DND-41 (cell line): Measurements from ENCODE around the gene SMPD3.

Experiments
- ATAC-seq: fragments of 200-7000 bp; cut with Tn5 transposase; 3 replicates; pipeline ENCODE4 v1.9.1; 2021; ENCODE audit warnings: low read depth; ENCODE audit not compliant: insufficient read depth
- DNase-seq: peaks from one replicate; pipeline ENCODE4 v3.0.0-alpha.2; 2020
- H2AFZ ChIP-seq: 2 replicates; pipeline ENCODE4 v1.6.0; 2012; ENCODE audit warnings: low read depth, low read length
- H3K27ac ChIP-seq: 2 replicates; pipeline ENCODE4 v1.5.1; 2012; ENCODE audit warnings: low read length, inconsistent platforms
- H3K27me3 ChIP-seq: fragments of 200-600 bp; sonication (generic); 2 replicates; pipeline ENCODE4 v1.6.0; 2012; ENCODE audit warnings: low read length, mild to moderate bottlenecking, inconsistent platforms; ENCODE audit not compliant: insufficient read depth, poor library complexity
- H3K36me3 ChIP-seq: 2 replicates; pipeline ENCODE4 v1.5.1; 2012; ENCODE audit warnings: low read length, inconsistent platforms; ENCODE audit not compliant: insufficient read depth
- H3K4me1 ChIP-seq: 2 replicates; pipeline ENCODE4 v1.5.1; 2012; ENCODE audit warnings: mild to moderate bottlenecking, low read length; ENCODE audit not compliant: insufficient read depth
- H3K4me2 ChIP-seq: 2 replicates; pipeline ENCODE4 v1.6.0; 2012; ENCODE audit warnings: mild to moderate bottlenecking, moderate library complexity, low read length, inconsistent platforms; ENCODE audit not compliant: insufficient read depth
- H3K4me3 ChIP-seq, 2 experiments: fragments of 200-600 bp in 1 of 2; shearing (Covaris generic) in 1 of 2; 2 replicates each; pipeline ENCODE4 v1.5.1; 2012 to 2016; ENCODE audit warnings: inconsistent platforms in 2 of 2, low read length in 2 of 2, mild to moderate bottlenecking in 2 of 2, low read depth in 1 of 2, moderate library complexity in 1 of 2
- H3K79me2 ChIP-seq: 2 replicates; pipeline ENCODE4 v1.6.0; 2012; ENCODE audit warnings: low read length, inconsistent platforms; ENCODE audit not compliant: insufficient read depth
- H3K9ac ChIP-seq: 2 replicates; pipeline ENCODE4 v1.6.0; 2012; ENCODE audit warnings: low read depth, mild to moderate bottlenecking, inconsistent platforms, low read length, moderate library complexity
- H3K9me3 ChIP-seq: 2 replicates; pipeline ENCODE4 v1.5.1; 2012; ENCODE audit warnings: low read length, moderate library complexity, mild to moderate bottlenecking, inconsistent platforms; ENCODE audit not compliant: insufficient read depth, severe bottlenecking
- H4K20me1 ChIP-seq: 2 replicates; pipeline ENCODE4 v1.6.0; 2012; ENCODE audit warnings: low read length; ENCODE audit not compliant: insufficient read depth
- EZH2 ChIP-seq: IDR thresholded peaks from 3 replicates; pipeline ENCODE4 v1.6.1; 2012; ENCODE audit warnings: borderline replicate concordance, low read depth, mild to moderate bottlenecking, moderate library complexity, low read length, inconsistent platforms; ENCODE audit not compliant: severe bottlenecking
- TF ChIP-seq, protein P1 (sequence below): IDR thresholded peaks from 2 replicates; pipeline ENCODE4 v1.5.1; 2012; ENCODE audit warnings: borderline replicate concordance, low read length, moderate library complexity, mild to moderate bottlenecking; ENCODE audit not compliant: poor library complexity, severe bottlenecking; ENCODE audit errors: extremely low read depth

The SMPD3 gene

GRCh38 chr16:68354816-68355215, 93.5 kb downstream of the SMPD3 start:
- Histone ChIP-seq H3K9me3 (no peaks in the 10 kb centered on the region), H3K9ac (peak overlapping the region; percentile 92), H2AFZ (no peak overlapping the region), H3K27ac (peak overlapping the region; percentile 100), H3K36me3 (peaks cover 94% of the 10 kb centered on the region), H4K20me1 (peaks cover 21% of the 10 kb centered on the region; the same call in 1 of the 2 replicates), H3K27me3 (no peaks in the 10 kb centered on the region), H3K4me2 (peak overlapping the region; percentile 78), H3K4me1 (peaks cover 80% of the 10 kb centered on the region), H3K79me2 (peaks cover 79% of the 10 kb centered on the region), H3K4me3 (peak overlapping the region; percentile 43 to 82; a peak in 3 of 4 replicates)
- no peak for ATAC-seq
- DNase-seq = no peak
- no peak for TF ChIP-seq EZH2
- TF ChIP-seq, protein P1, sequence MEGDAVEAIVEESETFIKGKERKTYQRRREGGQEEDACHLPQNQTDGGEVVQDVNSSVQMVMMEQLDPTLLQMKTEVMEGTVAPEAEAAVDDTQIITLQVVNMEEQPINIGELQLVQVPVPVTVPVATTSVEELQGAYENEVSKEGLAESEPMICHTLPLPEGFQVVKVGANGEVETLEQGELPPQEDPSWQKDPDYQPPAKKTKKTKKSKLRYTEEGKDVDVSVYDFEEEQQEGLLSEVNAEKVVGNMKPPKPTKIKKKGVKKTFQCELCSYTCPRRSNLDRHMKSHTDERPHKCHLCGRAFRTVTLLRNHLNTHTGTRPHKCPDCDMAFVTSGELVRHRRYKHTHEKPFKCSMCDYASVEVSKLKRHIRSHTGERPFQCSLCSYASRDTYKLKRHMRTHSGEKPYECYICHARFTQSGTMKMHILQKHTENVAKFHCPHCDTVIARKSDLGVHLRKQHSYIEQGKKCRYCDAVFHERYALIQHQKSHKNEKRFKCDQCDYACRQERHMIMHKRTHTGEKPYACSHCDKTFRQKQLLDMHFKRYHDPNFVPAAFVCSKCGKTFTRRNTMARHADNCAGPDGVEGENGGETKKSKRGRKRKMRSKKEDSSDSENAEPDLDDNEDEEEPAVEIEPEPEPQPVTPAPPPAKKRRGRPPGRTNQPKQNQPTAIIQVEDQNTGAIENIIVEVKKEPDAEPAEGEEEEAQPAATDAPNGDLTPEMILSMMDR = no peak

DNA sequence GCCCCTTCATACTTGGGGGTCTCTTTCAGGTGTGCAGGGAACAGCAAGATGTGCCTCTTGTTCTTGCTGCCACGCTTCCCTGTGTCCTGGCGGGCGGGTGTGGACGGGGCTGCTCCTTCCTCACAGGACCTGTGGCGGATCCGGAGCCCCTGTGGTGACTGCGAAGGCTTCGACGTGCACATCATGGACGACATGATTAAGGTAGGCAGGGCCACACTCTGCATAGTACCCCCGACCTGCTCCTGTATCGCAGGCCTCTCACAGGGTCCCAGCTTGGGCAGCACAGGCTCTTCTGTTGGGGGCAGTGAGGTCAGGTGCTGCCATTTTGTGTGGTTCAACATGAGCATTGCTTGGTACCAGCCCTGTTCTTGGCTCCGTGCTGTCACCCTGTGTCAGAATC, 94.9 kb downstream of the SMPD3 start:
- peaks cover 95% of the 10 kb centered on the region for H3K36me3 ChIP-seq
- DNase-seq = peak; percentile 12
- H3K4me3 ChIP-seq = no peak overlapping the region
- no peaks in the 10 kb centered on the region for H3K27me3 ChIP-seq
- ATAC-seq = no peak
- H3K79me2 ChIP-seq = peaks cover 87% of the 10 kb centered on the region
- H3K9me3 ChIP-seq = no peaks in the 10 kb centered on the region
- no peak overlapping the region for H2AFZ ChIP-seq
- no peak overlapping the region for H3K9ac ChIP-seq
- H3K4me1 ChIP-seq = peaks cover 80% of the 10 kb centered on the region
- TF ChIP-seq, protein P1 = no peak
- TF ChIP-seq EZH2 = no peak
- peaks cover 13% of the 10 kb centered on the region; the same call in 1 of the 2 replicates for H4K20me1 ChIP-seq
- peak overlapping the region; percentile 100; the same call in 1 of the 2 replicates for H3K27ac ChIP-seq
- H3K4me2 ChIP-seq = 0 out of 2 replicates have a peak overlapping the region, but pooled peaks have one; percentile 12

DNA sequence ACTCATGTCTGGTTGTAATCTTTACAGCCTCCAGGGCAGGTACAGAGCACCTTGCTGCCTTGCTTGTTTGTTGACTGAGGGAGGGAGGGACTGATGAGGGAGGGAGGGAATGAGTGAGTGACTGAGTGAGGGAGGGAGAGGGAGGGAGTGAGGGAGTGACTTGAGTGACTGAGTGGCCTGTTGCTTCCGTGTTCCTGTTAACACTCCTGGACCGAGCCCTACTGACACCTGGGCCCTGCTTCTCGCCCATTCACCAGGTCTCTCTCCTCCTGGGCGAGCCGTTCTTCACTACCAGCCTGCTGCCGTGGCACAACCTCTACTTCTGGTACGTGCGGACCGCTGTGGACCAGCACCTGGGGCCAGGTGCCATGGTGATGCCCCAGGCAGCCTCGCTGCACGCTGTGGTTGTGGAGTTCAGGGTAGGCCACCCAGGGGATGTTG, 96.3 kb downstream of the SMPD3 start:
- Histone ChIP-seq H4K20me1 (peaks cover 7% of the 10 kb centered on the region; the same call in 1 of the 2 replicates), H3K9ac (no peak overlapping the region), H3K4me3 (no peak overlapping the region), H3K36me3 (peaks cover 95% of the 10 kb centered on the region), H2AFZ (no peak overlapping the region), H3K27me3 (no peaks in the 10 kb centered on the region), H3K4me1 (peaks cover 80% of the 10 kb centered on the region), H3K4me2 (no peak overlapping the region), H3K9me3 (no peaks in the 10 kb centered on the region), H3K79me2 (peaks cover 87% of the 10 kb centered on the region), H3K27ac (peak overlapping the region; percentile 38)
- TF ChIP-seq EZH2 = no peak
- TF ChIP-seq, protein P1 = no peak
- no peak for DNase-seq
- no peak for ATAC-seq

DNA sequence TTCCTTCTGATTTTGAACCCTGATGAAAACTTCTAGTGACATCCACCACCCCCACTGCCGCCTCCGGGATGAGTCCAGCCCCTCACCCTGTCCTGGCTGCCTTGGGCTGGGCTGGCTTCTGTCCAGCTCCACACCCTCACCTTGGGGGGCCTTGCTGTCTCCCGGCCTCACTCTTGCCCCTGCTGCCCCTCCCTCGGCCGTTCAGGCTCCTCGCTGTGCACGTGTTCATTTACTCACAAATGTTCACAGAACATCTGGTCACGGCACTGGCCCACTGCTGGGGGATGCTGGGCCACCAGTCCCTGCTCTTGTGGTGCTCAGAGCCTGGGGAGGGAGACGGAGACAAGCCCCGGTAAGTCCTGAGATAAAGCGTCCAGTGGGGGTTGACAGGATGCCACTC, 96.8 kb downstream of the SMPD3 start:
- Histone ChIP-seq H3K27ac (peak overlapping the region; percentile 38), H2AFZ (no peak overlapping the region), H3K9ac (no peak overlapping the region), H3K4me3 (no peak overlapping the region), H4K20me1 (0 out of 2 replicates have a peak, but pooled peaks cover 3% of the 10 kb centered on the region), H3K9me3 (no peaks in the 10 kb centered on the region), H3K4me2 (no peak overlapping the region), H3K4me1 (peaks cover 80% of the 10 kb centered on the region), H3K79me2 (peaks cover 87% of the 10 kb centered on the region), H3K27me3 (no peaks in the 10 kb centered on the region), H3K36me3 (peaks cover 96% of the 10 kb centered on the region)
- no peak for ATAC-seq
- DNase-seq = no peak
- TF ChIP-seq EZH2 = no peak
